Activated CD8-positive, alpha-beta memory T cell treated with anti-CD3 and anti-CD28 coated beads, Interleukin-2, amount 50 U/mL, for 4 hours (primary cell): ENCODE measurements around the gene IKBKG.
A peak's percentile ranks its signal among the peaks of the same experiment; 100 is the strongest.
"Not testable (repeated sequence)": the region's sequence is repeated elsewhere in the genome, so short reads cannot be mapped to it uniquely, and the experiment has no call there.

Source experiments
- DNase-seq: peaks from one replicate; pipeline ENCODE4 v3.0.0-alpha.2; 2020

IKBKG gene, protein sequence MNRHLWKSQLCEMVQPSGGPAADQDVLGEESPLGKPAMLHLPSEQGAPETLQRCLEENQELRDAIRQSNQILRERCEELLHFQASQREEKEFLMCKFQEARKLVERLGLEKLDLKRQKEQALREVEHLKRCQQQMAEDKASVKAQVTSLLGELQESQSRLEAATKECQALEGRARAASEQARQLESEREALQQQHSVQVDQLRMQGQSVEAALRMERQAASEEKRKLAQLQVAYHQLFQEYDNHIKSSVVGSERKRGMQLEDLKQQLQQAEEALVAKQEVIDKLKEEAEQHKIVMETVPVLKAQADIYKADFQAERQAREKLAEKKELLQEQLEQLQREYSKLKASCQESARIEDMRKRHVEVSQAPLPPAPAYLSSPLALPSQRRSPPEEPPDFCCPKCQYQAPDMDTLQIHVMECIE

DNA sequence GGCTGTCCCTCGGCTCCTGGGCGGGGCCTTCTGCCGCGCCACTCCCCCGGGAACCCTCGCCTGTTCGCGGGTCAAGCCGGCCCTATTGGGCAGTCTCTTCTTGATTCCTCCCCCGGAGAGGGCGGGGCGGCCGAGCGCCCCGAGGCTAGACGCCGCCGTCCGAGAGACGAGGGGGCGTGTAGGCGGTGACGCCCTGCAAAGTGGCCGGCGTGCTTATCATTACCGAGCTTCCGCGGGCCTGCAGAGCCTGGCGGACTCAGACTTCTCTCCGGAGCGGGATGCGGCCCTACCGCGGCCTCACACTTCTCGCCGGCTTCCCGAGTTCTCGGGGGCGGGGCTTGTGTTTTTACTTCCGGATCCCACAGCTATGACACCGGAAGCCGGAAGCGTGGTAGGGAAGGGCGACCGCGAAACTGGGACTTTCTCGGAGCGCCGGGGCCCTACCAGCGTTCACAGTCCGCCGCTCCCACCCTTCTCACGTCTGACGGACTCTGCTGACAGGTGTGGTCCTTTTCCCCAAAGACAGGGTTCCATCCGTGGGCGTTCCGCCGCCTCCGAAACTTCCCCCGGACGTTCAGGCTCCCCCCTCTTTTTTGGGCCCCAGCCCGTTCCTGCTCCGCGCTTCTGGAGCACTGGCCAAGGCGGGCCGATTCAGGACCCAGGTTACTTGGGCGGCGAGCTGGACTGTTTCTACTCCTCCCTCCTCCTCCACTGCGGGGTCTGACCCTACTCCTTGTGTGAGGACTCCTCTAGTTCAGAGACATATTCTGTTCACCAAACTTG, at the start of gene IKBKG:
IKBKG (plus strand) TSS at position 376 of the 783 bp plus-strand sequence. CDS start 4,383 bp downstream, outside the sequence.
- DNase-seq, result peak; percentile 85

DNA sequence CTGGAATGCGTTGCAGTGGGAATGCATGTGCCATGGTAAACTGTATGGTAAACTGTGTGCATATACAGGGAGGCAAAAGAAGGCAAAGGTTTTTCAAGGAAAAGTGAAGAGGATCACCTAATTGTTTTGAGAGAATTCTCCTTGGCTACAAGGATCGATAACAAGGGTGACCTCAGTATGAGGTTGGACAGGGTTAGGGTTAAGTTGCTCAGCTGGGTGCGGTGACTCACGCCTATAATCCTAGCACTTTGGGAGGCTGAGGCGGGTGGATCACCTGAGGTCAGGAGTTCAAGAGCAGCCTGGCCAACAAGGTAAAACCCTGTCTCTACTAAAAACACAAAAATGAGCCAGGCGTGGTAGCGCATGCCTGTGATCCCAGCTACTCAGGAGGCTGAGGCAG, 46.0 kb upstream of the IKBKG start:
- DNase-seq, result not testable (repeated sequence)

DNA sequence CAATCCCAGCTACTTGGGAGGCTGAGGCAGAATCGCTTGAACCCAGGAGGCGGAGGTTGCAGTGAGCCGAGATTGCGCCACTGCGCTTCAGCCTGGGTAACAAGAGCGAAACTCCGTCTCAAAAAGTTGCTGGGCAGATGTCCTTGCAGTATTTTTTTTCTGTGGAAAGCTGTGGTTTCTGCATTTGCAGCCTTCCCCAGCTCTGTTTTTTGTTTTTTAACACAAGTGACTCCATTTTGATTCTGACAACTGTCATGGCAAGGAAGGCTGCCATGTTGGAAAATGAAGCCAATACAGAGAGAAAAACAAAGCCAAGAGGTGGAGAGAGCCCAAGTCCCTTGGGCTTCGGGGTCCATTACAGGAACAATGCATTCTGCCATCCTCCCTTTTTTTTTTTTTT, 45.3 kb upstream of the IKBKG start:
- DNase-seq, result no peak

DNA sequence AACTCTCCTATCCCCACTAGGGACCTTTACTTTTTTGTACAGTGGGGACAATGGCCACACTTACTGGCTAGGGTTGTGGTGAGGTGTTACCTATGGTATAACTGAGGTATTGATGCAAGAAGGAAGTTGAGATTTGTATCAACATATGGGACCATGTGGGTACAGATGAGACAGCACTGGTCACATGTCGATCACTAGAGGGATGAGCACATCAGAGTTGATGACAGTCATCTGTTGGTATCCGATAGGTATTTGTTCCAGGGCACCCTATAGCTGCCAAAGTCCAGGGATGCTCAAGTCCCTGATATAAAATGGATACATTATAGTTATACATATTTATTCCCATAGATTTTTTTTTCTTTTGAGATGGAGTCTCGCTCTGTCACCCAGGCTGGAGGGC, 44.4 kb upstream of the IKBKG start:
- DNase-seq, result no peak

DNA sequence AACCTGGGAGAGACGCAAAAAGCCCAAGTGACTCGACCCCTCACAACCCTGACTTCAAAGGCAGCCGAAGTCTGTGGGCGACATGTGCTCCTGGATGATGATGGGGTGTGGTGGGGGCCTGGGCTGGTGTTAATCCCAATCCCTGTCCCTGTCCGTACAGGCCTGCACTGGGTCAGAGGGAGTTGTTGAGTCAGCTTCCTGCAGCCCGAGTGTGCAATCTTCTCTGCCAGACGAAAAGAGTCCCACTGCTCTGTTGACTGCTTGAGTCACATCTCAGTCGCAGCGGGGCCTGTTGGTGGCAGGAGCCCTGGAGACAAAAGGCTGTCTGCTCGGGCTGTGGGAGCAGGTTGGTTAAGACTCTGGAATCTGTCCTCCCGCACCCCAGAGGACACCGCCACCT, 41.7 kb upstream of the IKBKG start:
- no peak for DNase-seq

DNA sequence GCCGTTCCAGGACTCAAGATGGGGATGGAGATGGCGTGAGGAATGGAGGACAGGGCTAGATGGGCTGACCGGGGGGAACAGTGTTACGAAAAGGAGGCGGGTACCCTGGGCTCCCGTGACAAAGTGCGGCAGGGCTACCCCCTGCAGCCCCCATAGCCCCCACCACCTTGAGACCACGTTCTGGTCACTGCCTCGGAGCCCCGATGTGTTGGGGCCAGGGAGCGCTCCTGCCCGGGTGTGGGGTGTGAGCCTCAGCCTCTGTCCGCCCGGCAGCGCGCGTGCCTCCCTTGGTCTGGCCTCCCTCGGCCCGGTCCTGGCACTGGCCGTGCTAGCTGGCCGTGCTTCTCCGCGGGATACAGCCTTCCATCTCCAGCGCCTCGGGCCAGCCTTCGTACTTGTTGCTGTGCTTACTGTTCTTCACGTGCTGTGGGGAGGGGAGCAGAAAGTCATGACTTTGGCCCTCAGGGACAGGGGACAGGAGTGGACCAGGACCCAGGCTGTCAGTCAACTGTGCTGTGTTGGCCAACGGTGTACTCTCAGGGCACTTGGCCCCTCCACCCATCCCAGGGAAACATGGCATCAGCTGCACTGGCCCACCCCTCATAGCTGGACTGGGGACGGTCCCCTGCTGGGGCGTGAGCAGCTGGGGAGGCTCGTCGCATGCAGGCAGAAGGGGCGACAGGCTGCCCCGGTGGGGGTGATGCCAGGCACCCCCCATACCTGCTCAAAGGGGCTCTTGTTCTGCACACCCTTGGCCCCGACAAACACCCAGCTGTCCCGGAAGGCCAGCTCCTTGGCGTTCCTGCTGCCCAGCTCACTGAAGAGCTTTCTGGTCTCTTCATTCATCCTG, 40.7 kb upstream of the IKBKG start:
- DNase-seq, result no peak

DNA sequence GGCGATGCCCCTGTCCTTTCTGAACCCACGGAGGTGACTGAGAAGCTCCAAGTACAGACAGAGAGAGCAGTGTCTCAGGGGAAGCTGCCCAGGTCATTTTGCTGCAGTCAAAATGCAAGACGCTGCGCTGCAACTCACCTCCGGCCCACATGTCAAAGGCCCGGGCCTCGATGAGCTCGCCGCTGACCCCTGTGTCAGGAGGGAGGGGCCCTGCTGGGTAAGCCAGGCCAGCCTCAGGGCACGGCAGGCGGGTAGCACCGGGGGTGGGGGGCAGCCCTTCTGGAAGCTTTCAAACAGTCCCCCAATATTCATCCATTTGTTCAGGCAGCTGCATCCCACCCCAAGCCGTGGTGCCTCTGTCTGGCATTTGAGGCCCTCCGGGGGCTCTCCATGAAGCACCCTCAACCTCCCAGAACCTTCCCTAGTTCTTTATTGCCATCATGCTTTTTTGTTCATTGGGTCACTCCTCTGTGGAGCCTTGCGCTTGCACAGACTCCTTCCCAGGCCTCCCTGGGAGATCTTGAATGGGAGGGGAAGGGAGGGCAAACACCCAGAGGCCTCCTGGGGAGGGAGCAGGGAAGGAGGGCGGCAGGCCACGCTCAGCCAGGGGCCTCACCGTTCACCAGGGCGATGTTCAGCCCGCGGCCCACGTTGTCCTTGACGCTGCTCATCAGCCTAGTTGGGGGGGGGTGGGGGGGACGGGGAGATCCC, 39.6 kb upstream of the IKBKG start:
- DNase-seq, result no peak

DNA sequence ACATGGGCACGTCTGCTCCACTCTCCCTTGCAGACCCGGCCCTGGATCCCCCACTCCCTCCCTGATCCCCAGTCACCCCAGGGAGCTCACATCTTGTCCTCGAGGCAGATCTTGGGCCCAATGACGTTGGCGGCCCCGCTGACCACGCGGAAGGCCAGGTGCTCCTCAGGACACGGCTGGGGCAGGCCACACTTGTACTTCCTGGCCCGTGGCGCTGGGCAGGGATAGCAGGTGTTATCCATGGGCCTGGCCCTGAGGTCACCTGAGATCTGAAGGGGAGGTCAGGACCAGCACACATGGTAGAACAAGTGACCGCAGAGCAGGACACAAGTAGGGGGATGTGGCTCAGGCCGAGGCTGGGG, 39.1 kb upstream of the IKBKG start:
- DNase-seq, result no peak

DNA sequence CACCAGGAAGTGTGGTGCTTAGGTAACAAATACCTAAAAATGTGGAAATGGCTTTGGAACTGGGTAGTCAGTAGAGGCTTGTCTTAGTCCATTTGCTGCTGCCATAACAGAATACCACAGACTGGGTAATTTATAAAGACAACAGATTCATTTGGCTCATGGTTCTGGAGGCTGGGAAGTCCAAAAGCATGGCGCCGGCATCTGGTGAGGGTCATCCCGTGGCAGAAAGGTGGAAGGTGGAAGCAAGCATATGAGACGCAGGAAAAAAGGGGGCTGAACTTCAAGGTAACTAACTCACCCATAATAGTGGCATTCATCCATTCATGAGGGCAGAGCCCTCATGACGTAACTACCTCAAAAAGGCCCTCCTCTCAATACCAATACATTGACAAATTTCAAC, 38.0 kb upstream of the IKBKG start:
- no peak for DNase-seq

DNA sequence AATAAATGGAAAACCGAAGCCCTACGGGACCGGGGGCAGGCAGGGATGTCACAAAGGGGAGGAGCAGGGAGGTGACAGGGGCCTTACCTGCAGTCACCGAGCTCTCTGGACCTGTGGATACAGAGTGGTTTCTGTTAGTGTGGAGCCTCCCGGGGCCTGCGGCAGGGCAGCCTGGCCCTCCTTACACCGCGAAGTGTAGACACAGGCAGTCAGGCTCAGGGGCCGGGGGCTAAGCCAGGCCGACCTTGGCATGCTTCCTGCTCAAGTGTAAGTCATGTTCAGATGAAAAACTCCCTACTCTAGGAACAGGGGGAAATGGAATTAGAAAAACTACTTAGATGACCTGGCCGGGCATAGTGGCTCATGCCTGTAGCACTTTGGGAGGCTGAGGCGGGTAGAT, 35.7 kb upstream of the IKBKG start:
- DNase-seq, result no peak

DNA sequence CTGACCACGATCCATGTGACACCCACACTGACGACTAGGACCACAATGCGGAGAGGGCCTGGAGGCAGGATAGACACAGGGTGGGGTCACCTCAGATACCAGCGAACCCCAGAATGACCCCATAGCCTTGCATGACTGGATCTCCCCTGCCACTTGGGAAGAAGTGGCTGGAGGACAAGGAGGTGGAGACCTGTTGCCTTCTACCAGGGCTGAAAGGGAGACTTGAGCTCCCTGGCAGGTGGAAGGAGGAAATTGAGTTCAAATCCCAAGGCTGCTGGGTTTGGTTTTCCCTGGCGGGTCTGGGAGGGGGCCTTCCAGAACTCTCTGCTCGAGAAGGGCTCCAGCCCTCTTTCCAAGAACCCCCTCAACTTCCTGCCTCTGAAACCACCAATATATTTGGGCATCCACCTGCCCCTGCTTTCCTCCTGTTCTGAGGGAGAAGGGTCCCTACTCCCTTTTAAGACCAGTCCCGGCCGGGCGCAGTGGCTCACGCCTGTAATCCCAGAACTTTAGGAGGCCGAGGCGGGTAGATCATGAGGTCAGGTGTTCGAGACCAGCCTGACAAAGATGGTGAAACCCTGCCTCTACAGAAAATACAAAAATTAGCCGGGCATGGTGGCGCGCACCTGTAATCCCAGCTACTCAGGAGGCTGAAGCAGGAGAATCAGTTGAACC, 34.4 kb upstream of the IKBKG start:
- DNase-seq, result no peak

DNA sequence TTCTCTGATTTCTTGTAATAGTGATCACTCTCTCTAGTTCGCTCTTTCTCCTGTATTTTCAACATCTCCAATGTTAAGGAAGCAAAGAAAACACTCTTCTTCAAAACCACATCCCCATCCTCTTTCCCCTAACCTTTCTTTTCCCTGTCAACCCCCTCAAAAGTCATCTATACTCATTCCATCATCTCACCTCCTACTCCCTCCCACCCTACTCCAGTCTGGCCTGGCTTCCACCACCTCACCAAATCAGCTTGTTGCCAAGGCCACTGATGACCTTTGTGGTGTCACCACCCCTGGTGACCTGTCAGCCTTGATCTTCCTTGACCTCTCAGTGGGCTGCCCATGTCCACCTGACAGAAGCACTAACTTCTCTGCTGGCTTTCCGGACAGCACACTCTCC, 33.7 kb upstream of the IKBKG start:
- no peak for DNase-seq

DNA sequence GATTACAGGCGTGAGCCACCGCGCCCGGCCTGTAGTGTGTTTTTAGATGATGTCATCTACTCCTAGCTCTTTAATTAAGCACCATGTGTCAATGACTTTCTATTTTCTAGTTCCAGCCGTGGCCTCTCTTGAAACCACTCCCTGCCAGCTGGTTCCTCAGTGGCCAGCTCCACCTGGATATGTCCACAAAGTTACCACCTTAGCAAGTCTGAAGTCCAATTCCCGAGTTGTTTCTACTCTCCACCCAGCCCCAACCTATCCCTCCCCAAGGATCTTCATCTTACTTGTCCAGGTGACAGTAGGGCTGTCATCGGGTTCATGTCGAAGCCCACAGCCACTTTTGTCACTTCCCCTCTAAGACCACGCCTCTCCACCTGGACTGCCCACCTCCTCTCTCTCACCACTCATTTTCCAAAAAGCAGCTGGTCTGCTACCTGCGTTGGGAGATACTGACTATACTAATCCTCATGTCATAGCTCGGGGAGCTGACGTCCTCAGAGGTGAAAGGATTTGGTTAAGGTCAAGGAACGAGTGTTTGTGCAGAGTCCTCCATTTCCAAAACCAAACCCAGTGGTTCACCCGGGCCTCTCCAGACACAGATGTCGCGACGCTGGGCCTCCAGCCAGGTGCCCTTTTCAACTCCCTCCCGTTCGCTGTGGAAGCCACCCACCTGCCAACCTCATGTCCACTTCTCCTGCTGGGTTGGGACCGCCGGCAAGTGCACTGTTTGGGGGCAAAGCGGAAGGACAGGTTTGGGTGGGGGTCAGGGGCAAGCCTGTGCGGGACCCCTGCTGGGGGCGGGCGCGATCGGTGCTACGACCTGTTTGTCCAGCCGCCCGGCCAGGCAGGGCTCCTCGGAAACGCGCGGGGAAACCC, 32.1 kb upstream of the IKBKG start:
- no peak for DNase-seq

DNA sequence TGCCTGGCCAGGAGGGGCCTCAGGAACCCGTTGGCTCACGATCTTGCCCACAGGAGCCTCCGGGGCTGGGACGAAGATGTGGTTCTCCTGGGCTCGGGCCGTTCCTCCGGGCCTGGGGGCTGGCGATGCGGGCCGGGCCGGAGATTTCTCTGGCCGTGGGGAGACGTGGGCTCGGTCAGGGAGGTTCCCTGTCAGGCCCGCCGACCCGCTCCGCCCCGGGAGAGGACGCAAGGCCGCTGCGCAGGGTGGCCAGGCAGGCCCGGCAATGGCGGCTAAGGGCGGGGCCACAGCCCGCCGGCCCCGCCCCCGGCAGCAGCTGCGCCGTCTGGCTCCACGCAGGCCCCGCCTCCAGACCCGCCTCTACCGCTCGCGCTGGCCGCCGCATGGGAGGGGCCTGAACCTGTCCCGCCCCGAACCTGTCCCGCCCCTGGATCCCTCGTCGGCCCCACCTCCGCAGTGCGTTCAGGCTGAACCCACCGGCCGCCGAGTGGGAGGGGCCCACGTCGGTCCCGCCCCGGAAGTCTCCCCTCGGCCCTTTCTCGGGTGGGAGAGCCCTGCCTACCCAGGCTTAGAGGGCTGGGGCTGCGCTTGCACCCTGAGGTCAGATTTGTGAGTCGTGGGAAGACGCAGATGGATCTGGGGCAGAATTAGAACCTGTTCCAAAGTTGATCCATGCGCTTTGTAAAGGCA, 31.3 kb upstream of the IKBKG start, which contains the start of gene FAM3A:
FAM3A (minus strand) TSS at position 267 of the 690 bp plus-strand sequence. CDS start 460 bp downstream, outside the sequence.
- peak; percentile 92 for DNase-seq

DNA sequence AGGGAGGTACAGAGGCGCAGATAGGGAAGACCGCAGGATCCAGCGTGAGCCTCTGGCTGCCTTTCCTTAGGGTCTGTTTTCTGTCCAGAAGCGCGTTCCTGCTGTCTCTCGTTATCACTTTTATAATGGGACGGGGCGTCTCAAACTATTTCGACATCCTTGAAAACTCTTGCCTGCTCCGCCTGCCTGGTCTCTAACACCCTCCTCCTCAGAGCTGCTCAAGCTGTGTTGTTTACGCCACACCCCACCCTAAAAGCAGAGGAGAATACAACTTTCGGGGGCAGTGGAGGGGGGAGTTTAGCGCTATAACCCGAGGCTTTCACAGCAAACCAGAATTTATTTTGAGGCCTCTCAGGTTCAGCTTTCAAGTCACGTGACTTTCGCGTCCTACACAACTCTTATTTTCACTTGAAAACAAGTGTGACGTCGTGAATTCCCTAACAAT, 30.7 kb upstream of the IKBKG start:
- no peak for DNase-seq

DNA sequence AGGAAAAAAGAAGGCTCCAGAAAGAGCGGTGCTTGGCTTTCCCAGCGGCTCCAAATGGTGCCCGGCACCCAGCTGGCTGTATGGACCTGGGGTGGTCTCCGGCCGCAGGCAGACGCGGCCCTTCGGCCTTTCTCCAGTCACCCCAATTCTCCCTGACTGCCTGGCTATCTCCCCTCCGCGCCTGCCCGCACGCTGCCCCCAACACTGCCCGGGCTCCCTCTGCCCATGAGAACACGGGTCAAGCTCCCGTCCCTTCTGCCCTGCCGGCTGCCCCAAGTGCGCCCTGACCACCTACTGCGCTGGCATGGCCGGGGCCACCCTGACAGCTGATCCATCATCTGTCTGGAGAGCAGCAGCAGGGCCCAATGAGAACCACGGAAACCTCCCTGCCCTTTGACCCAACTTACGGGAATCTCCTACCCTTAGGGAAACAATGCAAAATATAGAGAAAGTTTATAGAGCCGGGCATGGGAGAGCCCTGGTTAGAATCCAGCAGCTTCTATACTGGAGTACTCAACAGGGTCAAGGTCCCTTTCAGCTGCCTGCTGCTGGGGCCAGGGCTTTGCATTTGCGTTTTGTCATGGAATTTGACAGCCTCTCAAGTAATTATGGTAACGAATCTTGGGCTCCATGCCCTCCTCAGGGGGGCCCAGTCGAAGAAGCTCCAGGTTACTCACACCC, 30.2 kb upstream of the IKBKG start:
- no peak for DNase-seq

DNA sequence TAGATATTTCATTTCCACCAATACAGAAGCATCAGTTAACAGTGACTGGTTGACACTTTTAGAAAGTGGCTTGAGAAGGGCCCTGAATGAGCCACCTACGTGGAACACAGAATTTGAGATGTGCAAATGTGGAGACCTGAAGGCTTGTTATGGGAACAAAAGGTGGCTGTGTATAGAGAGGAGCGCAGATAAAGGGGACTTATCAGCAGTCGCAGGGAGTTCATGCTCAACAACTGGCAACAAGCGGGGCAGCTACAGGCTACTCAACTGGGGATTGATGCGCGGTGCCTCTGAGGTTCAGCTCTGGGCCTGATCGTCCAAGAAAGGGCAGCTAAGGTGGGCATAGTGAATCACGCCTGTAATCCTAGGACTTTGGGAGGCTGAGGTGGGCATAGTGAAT, 28.0 kb upstream of the IKBKG start:
- no peak for DNase-seq

DNA sequence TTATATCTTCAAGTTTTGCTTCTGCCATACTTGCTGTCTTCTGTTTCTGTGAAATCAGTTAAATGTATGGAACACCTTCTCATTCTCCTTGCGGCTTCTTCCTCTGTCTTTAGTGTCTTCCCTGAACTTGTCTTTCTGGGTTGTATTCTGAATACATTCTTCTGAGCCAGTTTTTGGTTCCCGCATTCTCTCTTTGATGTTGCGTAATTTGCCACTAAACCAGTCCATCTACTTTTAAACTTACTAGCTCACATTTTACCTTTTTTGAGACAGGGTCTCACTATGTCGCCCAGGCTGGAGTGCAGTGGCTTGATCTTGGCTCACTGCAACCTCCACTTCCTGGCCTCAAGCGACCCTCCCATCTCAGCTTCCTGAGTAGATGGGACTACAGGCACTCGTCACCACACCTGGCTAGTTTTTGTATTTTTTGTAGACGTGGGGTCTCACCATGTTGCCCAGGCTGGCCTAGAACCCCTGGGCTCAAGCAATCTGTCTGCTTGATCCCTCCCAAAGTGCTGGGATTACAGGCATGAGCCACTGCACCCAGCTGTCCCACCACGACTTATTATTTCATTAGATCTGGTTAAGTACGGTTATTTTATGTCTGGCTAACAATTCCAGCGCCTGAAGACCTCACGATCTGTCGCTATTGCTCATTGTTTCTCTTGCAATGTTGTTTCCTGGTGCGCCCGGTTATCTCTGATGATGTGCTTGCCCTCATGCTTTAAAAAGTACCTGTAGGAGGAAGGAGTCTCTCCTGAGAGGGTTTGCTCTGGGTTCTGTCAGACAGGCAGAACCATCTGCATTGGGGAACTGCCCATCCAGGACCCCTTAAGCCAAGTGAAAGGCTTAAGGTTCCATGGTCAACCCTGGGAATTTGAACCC, 21.6 kb upstream of the IKBKG start:
- no peak for DNase-seq
